Astrocyte of the cerebellum (primary cell): ENCODE results near the gene WWP2.
"Not testable (repeated sequence)": the region's sequence is repeated elsewhere in the genome, so short reads cannot be mapped to it uniquely, and the experiment has no call there.

ENCODE experiments used
- DNase-seq: peaks from one replicate; pipeline ENCODE4 v3.0.0-alpha.2; 2011; ENCODE audit warnings: low read depth
- H3K4me3 ChIP-seq: 2 replicates; pipeline ENCODE4 v1.5.1; 2011; ENCODE audit warnings: mild to moderate bottlenecking, low read depth, low read length, moderate library complexity
- in situ Hi-C: cut with HindIII; loops from 2 replicates; pipeline ENCODE4 v1.10.0; 2017; ENCODE audit warnings: low sequenced_read_pairs
- TF ChIP-seq, protein P1 (sequence below): IDR thresholded peaks from 2 replicates; pipeline ENCODE4 v1.5.1; 2012; ENCODE audit warnings: low read length, low read depth, moderate library complexity, mild to moderate bottlenecking; ENCODE audit errors: missing control alignments

WWP2 gene

GRCh38 chr16:69812688-69813014 is 50.5 kb downstream of the WWP2 start:
- no peak for DNase-seq
- in situ Hi-C loops = no loop called here
- no peak overlapping the region for H3K4me3 ChIP-seq
- TF ChIP-seq, protein P1, sequence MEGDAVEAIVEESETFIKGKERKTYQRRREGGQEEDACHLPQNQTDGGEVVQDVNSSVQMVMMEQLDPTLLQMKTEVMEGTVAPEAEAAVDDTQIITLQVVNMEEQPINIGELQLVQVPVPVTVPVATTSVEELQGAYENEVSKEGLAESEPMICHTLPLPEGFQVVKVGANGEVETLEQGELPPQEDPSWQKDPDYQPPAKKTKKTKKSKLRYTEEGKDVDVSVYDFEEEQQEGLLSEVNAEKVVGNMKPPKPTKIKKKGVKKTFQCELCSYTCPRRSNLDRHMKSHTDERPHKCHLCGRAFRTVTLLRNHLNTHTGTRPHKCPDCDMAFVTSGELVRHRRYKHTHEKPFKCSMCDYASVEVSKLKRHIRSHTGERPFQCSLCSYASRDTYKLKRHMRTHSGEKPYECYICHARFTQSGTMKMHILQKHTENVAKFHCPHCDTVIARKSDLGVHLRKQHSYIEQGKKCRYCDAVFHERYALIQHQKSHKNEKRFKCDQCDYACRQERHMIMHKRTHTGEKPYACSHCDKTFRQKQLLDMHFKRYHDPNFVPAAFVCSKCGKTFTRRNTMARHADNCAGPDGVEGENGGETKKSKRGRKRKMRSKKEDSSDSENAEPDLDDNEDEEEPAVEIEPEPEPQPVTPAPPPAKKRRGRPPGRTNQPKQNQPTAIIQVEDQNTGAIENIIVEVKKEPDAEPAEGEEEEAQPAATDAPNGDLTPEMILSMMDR = no peak

DNA sequence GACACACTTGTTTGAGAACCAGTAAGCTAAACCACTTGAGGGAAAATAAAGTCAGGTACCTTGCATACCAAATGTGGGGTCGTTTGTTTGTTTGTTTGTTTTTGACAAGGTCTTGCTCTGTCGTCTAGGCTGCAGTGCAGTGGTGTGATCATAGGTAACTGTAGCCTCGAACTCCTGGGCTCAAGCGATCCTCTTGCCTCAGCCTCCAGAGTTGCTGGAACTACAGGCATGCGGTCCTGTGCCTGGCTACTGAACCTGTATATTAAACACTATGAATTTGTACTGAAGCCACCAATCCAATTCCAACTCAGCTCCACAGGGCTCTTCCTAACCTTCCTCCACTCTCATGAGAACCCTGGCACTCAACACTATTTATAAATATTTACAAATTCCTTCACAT is 51.9 kb downstream of the WWP2 start:
- in situ Hi-C loops = no loop called here
- TF ChIP-seq, protein P1 = no peak
- DNase-seq = no peak
- H3K4me3 ChIP-seq = no peak overlapping the region

DNA sequence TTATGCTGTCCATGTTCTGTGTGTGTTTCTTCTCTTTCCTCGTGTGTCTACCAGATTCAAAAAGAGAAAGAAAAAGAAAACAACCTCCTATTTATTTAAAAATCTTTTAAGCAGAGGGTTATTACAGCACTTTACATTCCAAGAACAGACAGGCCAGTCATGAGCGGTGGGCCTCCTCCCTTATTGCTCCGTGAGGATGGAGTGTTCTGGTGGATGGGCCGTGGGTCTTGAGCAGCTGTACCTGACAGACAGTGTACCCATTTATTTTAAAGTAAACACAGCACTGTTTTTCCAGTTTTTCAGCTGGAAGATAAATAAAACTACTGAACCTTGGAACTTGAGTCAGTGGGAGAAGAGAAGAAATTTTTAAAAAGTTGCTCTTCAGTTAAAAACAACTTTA is 52.4 kb downstream of the WWP2 start:
- TF ChIP-seq, protein P1 = no peak
- no peak for DNase-seq
- no peak overlapping the region for H3K4me3 ChIP-seq
- in situ Hi-C loops = no loop called here

GRCh38 chr16:69815216-69815883 is 53.2 kb downstream of the WWP2 start:
- H3K4me3 ChIP-seq, DNase-seq, in situ Hi-C loops: not testable (repeated sequence)

DNA sequence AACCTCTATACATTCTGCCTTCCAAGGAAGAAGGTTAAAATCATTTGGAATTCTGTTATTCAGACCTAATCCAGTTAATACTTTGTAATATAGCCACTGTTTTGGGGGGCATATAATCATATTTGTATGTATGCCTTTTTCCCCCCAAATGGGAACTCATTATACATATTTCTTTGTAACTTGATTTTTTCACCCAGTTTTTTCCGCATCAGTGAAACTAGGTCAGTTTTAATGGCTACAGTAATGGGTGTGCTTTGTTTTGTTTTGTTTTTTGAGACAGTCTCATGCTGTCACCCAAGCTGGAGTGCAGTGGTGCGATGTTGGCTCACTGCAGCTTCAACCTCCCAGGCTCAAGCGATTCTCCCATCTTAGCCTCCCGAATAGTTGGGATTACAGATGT is 54.9 kb downstream of the WWP2 start:
- no peak overlapping the region for H3K4me3 ChIP-seq
- no peak for DNase-seq
- TF ChIP-seq, protein P1 = no peak
- in situ Hi-C loops = no loop called here

DNA sequence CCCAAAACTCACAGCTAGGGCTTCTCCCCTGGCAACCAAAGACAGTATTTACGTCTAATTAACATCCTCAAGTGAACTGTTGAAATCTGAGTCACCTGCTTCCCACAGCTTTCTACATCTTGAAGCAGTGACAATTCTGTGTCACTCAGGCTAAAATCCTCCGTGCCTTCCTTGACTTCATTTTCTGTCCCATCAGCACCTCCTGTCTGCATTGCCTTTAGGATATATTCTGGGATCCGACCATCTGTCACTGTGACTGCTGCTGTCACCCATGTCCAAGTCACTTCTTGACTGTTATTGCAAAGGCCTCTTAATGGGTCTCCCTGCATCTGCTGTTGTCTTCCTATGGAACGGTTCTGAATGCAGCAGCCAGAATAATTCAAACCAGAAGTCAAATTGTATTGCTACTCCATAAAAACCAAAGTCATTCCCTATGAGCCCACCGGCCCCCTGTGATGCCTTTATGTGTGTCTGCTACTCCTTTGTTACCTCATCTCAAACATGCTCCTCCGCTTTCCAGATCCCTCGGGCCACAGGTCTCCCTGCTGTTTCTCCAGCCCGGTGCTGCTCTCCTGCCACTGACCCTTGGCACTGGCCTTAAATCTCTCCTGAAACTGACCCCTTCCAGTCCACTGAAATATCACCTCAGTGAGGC is 56.9 kb downstream of the WWP2 start:
- H3K4me3 ChIP-seq = no peak overlapping the region
- TF ChIP-seq, protein P1 = no peak
- no peak for DNase-seq
- in situ Hi-C loops = no loop called here

DNA sequence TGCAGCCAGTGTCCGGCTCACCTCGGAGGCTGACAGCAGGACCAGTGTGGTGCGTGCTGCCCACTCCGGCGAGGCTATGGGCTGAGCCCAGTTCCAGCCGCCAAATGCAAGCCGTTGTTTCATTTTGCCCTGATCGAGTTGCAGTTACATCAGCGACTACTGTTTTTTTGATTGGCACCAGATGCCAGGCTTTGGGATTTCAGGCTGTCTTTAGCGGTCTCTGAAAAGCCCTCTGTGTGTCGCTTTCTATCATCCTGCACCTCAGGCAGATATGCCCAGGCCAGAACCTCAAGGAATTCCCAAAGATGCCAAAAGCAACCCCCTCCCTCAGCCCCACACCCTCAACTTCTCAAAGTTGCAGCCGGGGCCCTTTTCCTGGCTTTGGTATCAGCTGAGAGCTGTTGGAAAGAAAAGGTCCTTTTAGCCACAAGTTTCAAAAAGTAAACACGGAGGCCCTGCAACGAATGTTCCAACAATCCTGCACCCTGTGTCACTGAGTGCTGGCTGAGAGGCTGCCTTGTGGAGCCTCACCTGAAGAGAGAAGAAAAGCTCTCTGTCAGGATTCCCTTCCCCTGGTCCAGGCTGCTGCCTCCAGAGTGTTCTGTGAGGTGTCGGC is 58.9 kb downstream of the WWP2 start:
- H3K4me3 ChIP-seq = no peak overlapping the region
- in situ Hi-C loops = no loop called here

More for the DNA sequence above, 58.9 kb downstream of the WWP2 start:
- TF ChIP-seq, protein P1 = no peak
- DNase-seq = no peak
